OCI-LY1 (cell line): Measurements from ENCODE around the gene SLX4IP.

Source experiments
- EZH2 ChIP-seq: fragments of 200-600 bp; sonication (generic), shearing (Covaris generic); IDR thresholded peaks from 2 replicates; pipeline ENCODE4 v1.8.0; 2017; ENCODE audit warnings: borderline replicate concordance, mixed run types, mild to moderate bottlenecking, antibody characterized with exemption, low read length, moderate library complexity, mixed read lengths
- TF ChIP-seq, protein P1 (sequence below): fragments of 200-600 bp; sonication (generic), shearing (Covaris generic); IDR thresholded peaks from 2 replicates; pipeline ENCODE4 v1.5.1; 2017; ENCODE audit warnings: mild to moderate bottlenecking, antibody characterized with exemption, low read length, moderate library complexity, mixed read lengths

DNA sequence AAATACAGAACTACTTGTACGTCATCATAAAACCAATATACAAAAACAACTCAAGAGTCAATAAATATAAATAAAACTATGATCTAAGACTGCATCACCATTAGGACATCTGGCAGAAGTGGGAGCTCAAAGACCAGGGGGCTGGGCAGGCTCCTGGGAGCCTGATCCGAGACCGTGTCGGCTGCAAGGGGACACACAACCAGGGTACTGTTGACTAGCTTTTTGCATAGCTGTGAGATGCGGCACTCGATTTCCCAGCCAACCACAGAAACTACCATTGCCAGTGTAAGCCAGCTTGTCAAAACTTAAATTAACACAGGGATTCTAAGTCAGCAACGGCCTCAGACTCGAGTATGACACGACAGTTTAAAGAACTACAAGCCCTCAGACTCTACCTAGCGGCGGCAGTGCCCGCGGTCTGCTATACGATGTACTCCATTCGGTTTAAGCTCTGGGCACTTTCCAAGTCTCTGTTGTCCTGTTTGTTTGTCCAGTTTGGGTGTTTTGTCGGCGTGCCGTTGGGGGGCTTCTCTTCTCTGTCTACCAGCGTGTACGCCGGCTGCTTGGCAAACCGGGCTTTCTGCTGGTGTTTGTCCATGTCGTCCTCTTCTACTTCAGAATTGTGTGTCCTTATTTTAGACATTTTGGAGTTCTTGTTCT is 204.1 kb downstream of the SLX4IP start:
- TF ChIP-seq, protein P1, sequence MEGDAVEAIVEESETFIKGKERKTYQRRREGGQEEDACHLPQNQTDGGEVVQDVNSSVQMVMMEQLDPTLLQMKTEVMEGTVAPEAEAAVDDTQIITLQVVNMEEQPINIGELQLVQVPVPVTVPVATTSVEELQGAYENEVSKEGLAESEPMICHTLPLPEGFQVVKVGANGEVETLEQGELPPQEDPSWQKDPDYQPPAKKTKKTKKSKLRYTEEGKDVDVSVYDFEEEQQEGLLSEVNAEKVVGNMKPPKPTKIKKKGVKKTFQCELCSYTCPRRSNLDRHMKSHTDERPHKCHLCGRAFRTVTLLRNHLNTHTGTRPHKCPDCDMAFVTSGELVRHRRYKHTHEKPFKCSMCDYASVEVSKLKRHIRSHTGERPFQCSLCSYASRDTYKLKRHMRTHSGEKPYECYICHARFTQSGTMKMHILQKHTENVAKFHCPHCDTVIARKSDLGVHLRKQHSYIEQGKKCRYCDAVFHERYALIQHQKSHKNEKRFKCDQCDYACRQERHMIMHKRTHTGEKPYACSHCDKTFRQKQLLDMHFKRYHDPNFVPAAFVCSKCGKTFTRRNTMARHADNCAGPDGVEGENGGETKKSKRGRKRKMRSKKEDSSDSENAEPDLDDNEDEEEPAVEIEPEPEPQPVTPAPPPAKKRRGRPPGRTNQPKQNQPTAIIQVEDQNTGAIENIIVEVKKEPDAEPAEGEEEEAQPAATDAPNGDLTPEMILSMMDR: no peak
- TF ChIP-seq EZH2: no peak
